Neutrophil (primary cell): ENCODE data around the gene NISCH.

Experiments
- H3K27ac ChIP-seq: fragments of 200-600 bp; sonication (generic); 2 replicates; pipeline ENCODE4 v1.5.1; 2016; ENCODE audit warnings: mild to moderate bottlenecking, moderate library complexity
- H3K27me3 ChIP-seq: fragments of 200-600 bp; sonication (generic); 2 replicates; pipeline ENCODE4 v1.6.0; 2016; ENCODE audit warnings: mild to moderate bottlenecking
- H3K36me3 ChIP-seq: fragments of 200-600 bp; sonication (generic); 2 replicates; pipeline ENCODE4 v1.5.1; 2017
- H3K4me1 ChIP-seq, 2 experiments: fragments of 200-600 bp in 1 of 2; sonication (generic) in 1 of 2; 1 replicate in 1 of 2; 2 replicates in 1 of 2; pipeline versions ENCODE4 v1.5.1 to v1.6.1; 2013 to 2016; ENCODE audit warnings: low read depth in 1 of 2, low read length in 1 of 2, mild to moderate bottlenecking in 1 of 2, moderate library complexity in 1 of 2; ENCODE audit not compliant: control insufficient read depth in 1 of 2, insufficient read depth in 1 of 2
- H3K4me3 ChIP-seq, 2 experiments: fragments of 200-600 bp in 1 of 2; sonication (generic) in 1 of 2; 1 replicate in 1 of 2; 2 replicates in 1 of 2; pipeline ENCODE4 v1.5.1; 2013 to 2016; ENCODE audit warnings: low read depth in 1 of 2, low read length in 1 of 2, mild to moderate bottlenecking in 1 of 2, moderate library complexity in 1 of 2
- H3K9me3 ChIP-seq: fragments of 200-600 bp; sonication (generic); 2 replicates; pipeline ENCODE4 v1.5.1; 2016
- CTCF ChIP-seq: fragments of 200-600 bp; sonication (generic); IDR thresholded peaks from 2 replicates; pipeline ENCODE4 v1.5.1; 2016; ENCODE audit warnings: antibody characterized with exemption

Gene NISCH

GRCh38 chr3:52520716-52521487 lies 65.5 kb downstream of the NISCH start:
- H3K27ac ChIP-seq = no peak overlapping the region
- H3K9me3 ChIP-seq = no peaks in the 10 kb centered on the region
- H3K4me1 ChIP-seq = no peaks in the 10 kb centered on the region
- no peaks in the 10 kb centered on the region for H3K36me3 ChIP-seq
- H3K4me3 ChIP-seq = no peak overlapping the region
- H3K27me3 ChIP-seq = no peaks in the 10 kb centered on the region
- TF ChIP-seq CTCF = no peak

DNA sequence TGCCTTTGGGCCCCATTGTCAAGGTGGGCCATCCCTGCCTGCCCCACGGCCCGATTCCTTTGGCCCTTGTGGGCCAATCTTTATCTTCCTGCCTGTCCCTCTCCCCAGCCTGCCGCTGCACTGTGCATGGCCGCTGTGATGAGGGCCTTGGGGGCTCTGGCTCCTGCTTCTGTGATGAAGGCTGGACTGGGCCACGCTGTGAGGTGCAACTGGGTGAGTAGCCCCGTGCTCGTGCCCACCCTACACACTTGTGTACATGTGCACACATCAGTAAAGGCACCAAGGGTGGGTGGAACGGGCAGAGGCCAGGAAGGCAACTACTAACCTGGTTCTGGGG lies 66.1 kb downstream of the NISCH start:
- Histone ChIP-seq H3K4me3 (no peak overlapping the region), H3K4me1 (no peaks in the 10 kb centered on the region), H3K27me3 (no peaks in the 10 kb centered on the region), H3K27ac (no peak overlapping the region), H3K9me3 (no peaks in the 10 kb centered on the region), H3K36me3 (no peaks in the 10 kb centered on the region)
- no peak for TF ChIP-seq CTCF

GRCh38 chr3:52521881-52522650 lies 66.7 kb downstream of the NISCH start:
- no peak overlapping the region for H3K27ac ChIP-seq
- H3K36me3 ChIP-seq = no peaks in the 10 kb centered on the region
- H3K9me3 ChIP-seq = no peaks in the 10 kb centered on the region
- TF ChIP-seq CTCF = no peak
- no peak overlapping the region for H3K4me3 ChIP-seq
- no peaks in the 10 kb centered on the region for H3K27me3 ChIP-seq
- no peaks in the 10 kb centered on the region for H3K4me1 ChIP-seq

GRCh38 chr3:52522651-52523251 lies 67.3 kb downstream of the NISCH start:
- no peak for TF ChIP-seq CTCF
- H3K9me3 ChIP-seq = no peaks in the 10 kb centered on the region
- H3K4me1 ChIP-seq = no peaks in the 10 kb centered on the region
- H3K27me3 ChIP-seq = no peaks in the 10 kb centered on the region
- H3K36me3 ChIP-seq = no peaks in the 10 kb centered on the region
- no peak overlapping the region for H3K4me3 ChIP-seq
- H3K27ac ChIP-seq = no peak overlapping the region

GRCh38 chr3:52523386-52524257 lies 68.2 kb downstream of the NISCH start:
- Histone ChIP-seq H3K9me3 (no peaks in the 10 kb centered on the region), H3K4me1 (no peaks in the 10 kb centered on the region), H3K27me3 (no peaks in the 10 kb centered on the region), H3K4me3 (no peak overlapping the region), H3K27ac (no peak overlapping the region), H3K36me3 (no peaks in the 10 kb centered on the region)
- no peak for TF ChIP-seq CTCF
